BJ (cell line): Measurements from ENCODE around the gene ALMS1. TPM values are rescaled to one million over a fixed set of nuclear protein-coding genes. Genes with fewer than 3 reads are reported as not detected.

Experiments used
- CTCF ChIA-PET: fragments of 350-600 bp; formaldehyde crosslinking; extraction: SDS; loops from one replicate; lab custom pipeline; 2021; ENCODE audit warnings: antibody characterized with exemption, inconsistent platforms; lab: Yijun Ruan, JAX
- POLR2A ChIA-PET: fragments of 300-600 bp; sonication (Branson Sonifier 250); formaldehyde crosslinking; extraction: SDS; loops from one replicate; lab custom pipeline; 2021; ENCODE audit warnings: antibody characterized with exemption; lab: Charles Lee
- DNase-seq: peaks from one replicate; pipeline ENCODE4 v3.0.0-alpha.2; 2011; ENCODE audit warnings: low read depth
- H3K27me3 ChIP-seq: 2 replicates; pipeline ENCODE4 v1.6.0; 2011; ENCODE audit warnings: low read length; ENCODE audit not compliant: control insufficient read depth, insufficient read depth
- H3K36me3 ChIP-seq: 2 replicates; pipeline ENCODE4 v1.5.1; 2011; ENCODE audit warnings: low read length; ENCODE audit not compliant: control insufficient read depth, insufficient read depth
- H3K4me3 ChIP-seq: 2 replicates; pipeline ENCODE4 v1.5.1; 2011; ENCODE audit warnings: low read depth, mild to moderate bottlenecking, control low read depth, low read length
- polyA plus RNA-seq: library from polyadenylated mRNA; depleted of rRNA; stranded (reverse); fragments of >200 nt; gene quantifications from 2 replicates; pipeline ENCODE4 v1.2.3, GENCODE V29; 2011; rRNA removed
- TF ChIP-seq, protein P1 (sequence below): IDR thresholded peaks from 2 replicates; pipeline ENCODE4 v1.5.1; 2011; ENCODE audit warnings: low read depth, mild to moderate bottlenecking, control low read depth, inconsistent platforms, low read length, moderate library complexity; ENCODE audit not compliant: insufficient read depth

The ALMS1 gene
- polyA plus RNA-seq, 1 experiment, result 10.3 TPM

DNA sequence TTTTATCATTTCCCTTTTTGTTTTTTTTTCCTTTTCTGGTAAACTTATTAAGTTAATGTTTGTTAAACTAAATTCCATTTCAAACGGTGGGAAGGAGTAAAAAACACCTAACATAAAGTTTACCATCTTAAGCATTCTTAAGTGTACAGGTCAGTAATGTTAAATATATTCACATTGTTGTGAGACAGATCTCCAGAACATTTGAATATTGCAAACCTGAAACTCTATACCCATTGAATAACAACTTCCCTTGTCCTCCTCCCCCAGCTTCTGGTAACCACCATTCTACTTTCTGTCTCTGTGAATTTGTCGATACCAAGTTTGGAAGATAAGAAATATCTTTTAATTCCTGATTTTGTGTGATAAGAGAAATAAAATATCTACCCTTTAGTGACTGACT lies 268.5 kb downstream of the ALMS1 start:
- Histone ChIP-seq H3K27me3 (peaks cover 2% of the 10 kb centered on the region; the same call in 1 of the 2 replicates), H3K4me3 (no peak overlapping the region), H3K36me3 (no peaks in the 10 kb centered on the region)
- ChIA-PET POLR2A (no interaction called here), CTCF (no interaction called here)
- TF ChIP-seq, protein P1, sequence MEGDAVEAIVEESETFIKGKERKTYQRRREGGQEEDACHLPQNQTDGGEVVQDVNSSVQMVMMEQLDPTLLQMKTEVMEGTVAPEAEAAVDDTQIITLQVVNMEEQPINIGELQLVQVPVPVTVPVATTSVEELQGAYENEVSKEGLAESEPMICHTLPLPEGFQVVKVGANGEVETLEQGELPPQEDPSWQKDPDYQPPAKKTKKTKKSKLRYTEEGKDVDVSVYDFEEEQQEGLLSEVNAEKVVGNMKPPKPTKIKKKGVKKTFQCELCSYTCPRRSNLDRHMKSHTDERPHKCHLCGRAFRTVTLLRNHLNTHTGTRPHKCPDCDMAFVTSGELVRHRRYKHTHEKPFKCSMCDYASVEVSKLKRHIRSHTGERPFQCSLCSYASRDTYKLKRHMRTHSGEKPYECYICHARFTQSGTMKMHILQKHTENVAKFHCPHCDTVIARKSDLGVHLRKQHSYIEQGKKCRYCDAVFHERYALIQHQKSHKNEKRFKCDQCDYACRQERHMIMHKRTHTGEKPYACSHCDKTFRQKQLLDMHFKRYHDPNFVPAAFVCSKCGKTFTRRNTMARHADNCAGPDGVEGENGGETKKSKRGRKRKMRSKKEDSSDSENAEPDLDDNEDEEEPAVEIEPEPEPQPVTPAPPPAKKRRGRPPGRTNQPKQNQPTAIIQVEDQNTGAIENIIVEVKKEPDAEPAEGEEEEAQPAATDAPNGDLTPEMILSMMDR, result no peak
- DNase-seq, result no peak

Other genes with a start within 250 kb of the ALMS1 start
- not detected in 2 replicates for gene NOTO, start 183.3 kb upstream of the ALMS1 start, polyA plus RNA-seq
- gene SMYD5, start 171.6 kb upstream of the ALMS1 start, polyA plus RNA-seq, result 12.2 and 19.5 TPM in 2 replicates
- 19.4 and 19.7 TPM in 2 replicates for gene PRADC1, start 152.6 kb upstream of the ALMS1 start, polyA plus RNA-seq
- gene CCT7, start 151.5 kb upstream of the ALMS1 start, polyA plus RNA-seq, result 254 and 285 TPM in 2 replicates
- gene FBXO41, start 101.4 kb upstream of the ALMS1 start, polyA plus RNA-seq, result 1.9 and 2.4 TPM in 2 replicates
- gene EGR4, start 92.3 kb upstream of the ALMS1 start, polyA plus RNA-seq, result not detected in 2 replicates